H1 (cell line): ENCODE measurements around the gene C16orf87. TPM values are rescaled to one million over a fixed set of nuclear protein-coding genes. Genes with fewer than 3 reads are reported as not detected.

ENCODE experiments used
- CTCF ChIA-PET: fragments of 300-600 bp; sonication (Branson Sonifier 250); formaldehyde crosslinking; loops from one replicate; lab custom pipeline; 2021; ENCODE audit not compliant: partially characterized antibody; lab: Charles Lee
- POLR2A ChIA-PET: fragments of 300-600 bp; sonication (Branson Sonifier 250); formaldehyde crosslinking; loops from one replicate; lab custom pipeline; 2021; ENCODE audit warnings: inconsistent platforms; ENCODE audit not compliant: partially characterized antibody; lab: Charles Lee
- DNase-seq, 2 experiments: peaks; one replicate each; pipeline versions ENCODE4 v3.0.0 to v3.0.0-alpha.2; 2010 to 2022; ENCODE audit warnings: low spot score in 2 of 2, low read depth in 1 of 2, mixed read lengths in 1 of 2
- FAIRE-seq: peaks from 2 replicates; lab custom pipeline; 2011; peaks lifted over from hg19 to GRCh38; lab: Jason Lieb, UNC
- H2AFZ ChIP-seq: 2 replicates; pipeline ENCODE4 v1.8.1; 2012; ENCODE audit warnings: low read length, inconsistent platforms
- H2AK5ac ChIP-seq: 2 replicates; pipeline ENCODE4 v1.6.1; 2013; ENCODE audit warnings: low read depth, low read length
- H2BK120ac ChIP-seq: replicated peaks from 2 replicates; pipeline ENCODE3; 2013; ENCODE audit warnings: low read depth, low read length, inconsistent platforms
- H2BK12ac ChIP-seq: 2 replicates; pipeline ENCODE4 v1.6.1; 2013; ENCODE audit warnings: low read depth, low read length
- H2BK15ac ChIP-seq: 2 replicates; pipeline ENCODE4 v1.6.1; 2013; ENCODE audit warnings: low read length
- H2BK20ac ChIP-seq: 2 replicates; pipeline ENCODE4 v1.6.1; 2013; ENCODE audit warnings: low read length
- H2BK5ac ChIP-seq: 2 replicates; pipeline ENCODE4 v1.6.1; 2013; ENCODE audit warnings: low read depth, low read length
- H3K14ac ChIP-seq: 2 replicates; pipeline ENCODE4 v1.6.1; 2013; ENCODE audit warnings: inconsistent platforms; ENCODE audit not compliant: insufficient read length
- H3K18ac ChIP-seq: 2 replicates; pipeline ENCODE4 v1.6.1; 2013; ENCODE audit warnings: low read length; ENCODE audit errors: extremely low read depth
- H3K23ac ChIP-seq: 2 replicates; pipeline ENCODE4 v1.6.1; 2013; ENCODE audit warnings: inconsistent platforms; ENCODE audit not compliant: insufficient read length
- H3K23me2 ChIP-seq: 2 replicates; pipeline ENCODE4 v1.6.1; 2013; ENCODE audit warnings: low read depth, low read length
- H3K27ac ChIP-seq: 2 replicates; pipeline ENCODE4 v1.6.1; 2011; ENCODE audit warnings: low read depth, low read length, inconsistent platforms
- H3K27me3 ChIP-seq, 4 experiments: replicated peaks in 1 of 4; 1 replicate in 1 of 4; 2 replicates in 3 of 4; pipeline versions ENCODE4 v1.6.1 to v1.8.1; 2011 to 2013; ENCODE audit warnings: low read length in 3 of 4, mild to moderate bottlenecking in 3 of 4, inconsistent platforms in 2 of 4, mixed read lengths in 2 of 4, moderate library complexity in 1 of 4; ENCODE audit not compliant: control insufficient read depth in 3 of 4, insufficient read depth in 3 of 4; ENCODE audit errors: extremely low read depth in 1 of 4
- H3K36me3 ChIP-seq, 4 experiments: 2 replicates each; pipeline versions ENCODE4 v1.6.1 to v1.8.1; 2011 to 2013; ENCODE audit warnings: mild to moderate bottlenecking in 4 of 4, low read length in 3 of 4, moderate library complexity in 2 of 4, control low read depth in 1 of 4, inconsistent platforms in 1 of 4; ENCODE audit not compliant: insufficient read depth in 4 of 4, control insufficient read depth in 2 of 4
- H3K4ac ChIP-seq: replicated peaks from 2 replicates; pipeline ENCODE3; 2013; ENCODE audit warnings: low read length, low read depth, mixed read lengths, inconsistent platforms; ENCODE audit not compliant: insufficient read length
- H3K4me1 ChIP-seq, 4 experiments: replicated peaks in 1 of 4; 1 replicate in 1 of 4; 2 replicates in 3 of 4; pipeline versions ENCODE4 v1.6.1 to v1.8.1; 2011 to 2013; ENCODE audit warnings: low read length in 3 of 4, inconsistent platforms in 2 of 4, mixed read lengths in 1 of 4; ENCODE audit not compliant: insufficient read depth in 4 of 4, control insufficient read depth in 3 of 4
- H3K4me2 ChIP-seq, 2 experiments: 2 replicates each; pipeline versions ENCODE4 v1.6.1 to v1.8.1; 2011 to 2013; ENCODE audit warnings: low read depth in 2 of 2, low read length in 2 of 2, control low read depth in 1 of 2, inconsistent platforms in 1 of 2, mild to moderate bottlenecking in 1 of 2; ENCODE audit not compliant: insufficient read depth in 1 of 2
- H3K4me3 ChIP-seq, 4 experiments: fragments of 200-600, 300-600 bp in 1 of 4; sonication (generic), shearing (Covaris generic), sonication (Bioruptor Twin) in 1 of 4; 2 replicates each; pipeline versions ENCODE4 v1.5.1 to v1.8.1; 2011 to 2016; ENCODE audit warnings: low read length in 4 of 4, low read depth in 3 of 4, control low read depth in 2 of 4, inconsistent platforms in 2 of 4, mild to moderate bottlenecking in 2 of 4, mixed read lengths in 1 of 4, moderate library complexity in 1 of 4; ENCODE audit not compliant: insufficient read depth in 2 of 4; ENCODE audit errors: extremely low read depth in 1 of 4
- H3K56ac ChIP-seq: replicated peaks from 2 replicates; pipeline ENCODE3; 2013; ENCODE audit warnings: low read depth, mild to moderate bottlenecking, mixed read lengths, low read length, inconsistent platforms; ENCODE audit not compliant: insufficient read length
- H3K79me1 ChIP-seq: 2 replicates; pipeline ENCODE4 v1.6.1; 2013; ENCODE audit warnings: low read depth, low read length, control low read depth
- H3K79me2 ChIP-seq, 2 experiments: 2 replicates each; pipeline versions ENCODE4 v1.6.1 to v1.8.1; 2012 to 2013; ENCODE audit warnings: low read length in 2 of 2, mild to moderate bottlenecking in 2 of 2, inconsistent platforms in 1 of 2; ENCODE audit not compliant: insufficient read depth in 2 of 2, control insufficient read depth in 1 of 2
- H3K9ac ChIP-seq, 4 experiments: replicated peaks in 1 of 4; 1 replicate in 1 of 4; 2 replicates in 3 of 4; pipeline versions ENCODE4 v1.6.1 to v1.8.1; 2011 to 2013; ENCODE audit warnings: low read depth in 3 of 4, low read length in 3 of 4, control low read depth in 2 of 4, mild to moderate bottlenecking in 2 of 4, moderate library complexity in 2 of 4, inconsistent platforms in 1 of 4; ENCODE audit errors: extremely low read depth in 1 of 4
- H3K9me3 ChIP-seq, 2 experiments: 2 replicates each; pipeline versions ENCODE4 v1.6.1 to v1.8.1; 2012 to 2013; ENCODE audit warnings: mild to moderate bottlenecking in 2 of 2, moderate library complexity in 2 of 2, control low read depth in 1 of 2, inconsistent platforms in 1 of 2, low read depth in 1 of 2, low read length in 1 of 2, mixed read lengths in 1 of 2; ENCODE audit not compliant: insufficient read depth in 2 of 2
- H4K20me1 ChIP-seq, 2 experiments: replicated peaks in 1 of 2; 2 replicates each; pipeline versions ENCODE3 to v1.8.1; 2011 to 2013; ENCODE audit warnings: inconsistent platforms in 2 of 2, low read length in 2 of 2, mild to moderate bottlenecking in 1 of 2; ENCODE audit not compliant: insufficient read depth in 2 of 2, control insufficient read depth in 1 of 2
- H4K5ac ChIP-seq: 2 replicates; pipeline ENCODE4 v1.6.1; 2013; ENCODE audit warnings: low read length, low read depth, mixed read lengths, inconsistent platforms; ENCODE audit not compliant: insufficient read length
- H4K8ac ChIP-seq: 2 replicates; pipeline ENCODE4 v1.8.0; 2013; ENCODE audit warnings: mild to moderate bottlenecking, moderate library complexity, low read length, inconsistent platforms; ENCODE audit not compliant: insufficient read depth; ENCODE audit errors: extremely low read depth
- H4K91ac ChIP-seq: replicated peaks from 2 replicates; pipeline ENCODE3; 2013; ENCODE audit warnings: low read length, mixed read lengths, inconsistent platforms; ENCODE audit not compliant: insufficient read length
- MAFK ChIP-seq: IDR thresholded peaks from 2 replicates; pipeline ENCODE4 v1.6.1; 2012; ENCODE audit warnings: low read depth, mild to moderate bottlenecking, improper control_type of control experiment, low read length
- SIRT6 ChIP-seq: IDR thresholded peaks from one replicate; pipeline ENCODE4 v1.7.1; 2012; ENCODE audit warnings: low read length, inconsistent platforms
- WGBS, 2 experiments: shearing (Covaris generic) in 1 of 2; methylation state at CpG; one replicate each; pipeline versions ENCODE4 v1.1.6 to v1.1.7; 2013 to 2015; ENCODE audit warnings: low lambda C conversion rate in 2 of 2, mixed read lengths in 2 of 2, inconsistent platforms in 1 of 2, low coverage in 1 of 2, missing lambda C conversion rate in 1 of 2; ENCODE audit not compliant: insufficient replicate concordance in 2 of 2, insufficient coverage in 1 of 2, insufficient read length in 1 of 2; ENCODE audit errors: extremely low coverage in 1 of 2, missing lambda C conversion rate in 1 of 2; 5-methylcytosine and 5-hydroxymethylcytosine counted together
- polyA plus RNA-seq, 7 experiments: library from polyadenylated mRNA; depleted of rRNA in 3 of 7; stranded (reverse) in 5 of 7; unstranded in 2 of 7; fragments of >200 nt in 5 of 7; fragments of 200-250 nt in 2 of 7; gene quantifications; 1 replicate in 5 of 7; 2 replicates in 1 of 7; 4 replicates in 1 of 7; pipeline versions ENCODE4 v1.2.1 to v1.2.3, GENCODE V29; 2011 to 2013; ENCODE audit warnings: missing spikeins in 2 of 7, mixed read lengths in 2 of 7
- total RNA-seq: library from RNA; stranded (reverse); fragmentation: NEBNext Ultra II Directional; extraction: Animal tissue kit (Norgen Biotek cat#: 25700); gene quantifications from 2 replicates; pipeline ENCODE4 v1.2.1, GENCODE V29; 2021

Gene C16orf87
- total and polyA plus RNA-seq, 2 of the 8 experiments (the other 6 are each of a cell fraction or from before 2014, with no cell fraction given): 4.8 to 21.8 TPM

DNA sequence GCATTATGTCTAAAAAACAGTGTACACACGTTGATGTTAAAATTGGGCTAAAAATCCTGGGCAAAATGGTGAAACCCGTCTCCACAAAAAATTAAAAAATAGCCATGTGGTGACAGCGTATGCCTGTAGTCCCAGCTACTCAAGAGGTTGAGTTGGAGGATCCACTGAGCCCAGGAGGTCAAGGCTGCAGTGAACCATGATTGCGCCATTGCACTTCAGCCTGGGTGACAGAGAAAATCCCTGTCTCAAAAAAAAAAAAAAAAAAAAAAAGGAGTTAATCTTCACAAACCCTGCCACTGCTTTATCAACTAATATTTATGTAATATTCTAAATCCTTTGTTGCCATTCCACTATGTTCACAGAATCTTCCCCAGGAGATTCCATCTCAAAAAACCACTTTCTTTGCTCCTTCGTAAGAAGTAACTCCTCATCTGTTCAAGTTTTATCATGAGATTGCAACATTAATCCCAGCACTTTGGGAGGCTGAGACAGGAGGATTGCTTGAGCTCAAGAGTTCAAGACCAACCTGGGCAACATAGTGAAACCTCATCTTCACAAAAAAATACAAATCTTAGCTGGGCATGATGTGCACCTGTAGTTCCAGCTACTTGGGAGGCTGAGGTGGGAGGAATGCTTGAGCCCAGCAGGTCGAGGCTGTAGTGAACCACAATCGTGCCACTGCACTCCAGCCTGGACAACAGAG lies 1.9 kb upstream of the C16orf87 start:
- no peak overlapping the region for H4K91ac ChIP-seq
- no peak overlapping the region for H3K27ac ChIP-seq
- no peak overlapping the region for H3K14ac ChIP-seq
- H3K9ac ChIP-seq: no peak overlapping the region
- H3K23ac ChIP-seq: no peak overlapping the region
- WGBS, 2 experiments: 91% methylated on average over 7 of the region's 7 CpGs; no CpG with 5 or more reads in 1 of the 2 experiments
- H3K79me2 ChIP-seq: peaks cover 0 to 24% of the 10 kb centered on the region in 2 experiments; a peak in 2 of 4 replicates
- TF ChIP-seq MAFK (no peak), SIRT6 (no peak)
- no peaks in the 10 kb centered on the region for H3K36me3 ChIP-seq
- no peak overlapping the region for H2AFZ ChIP-seq
- H3K56ac ChIP-seq: no peak overlapping the region
- H4K8ac ChIP-seq: no peak overlapping the region
- DNase-seq: no peak
- ChIA-PET POLR2A (interaction anchor here (1.9 kb wide), 1 partner anchor 67 kb away, joined by 4 read pairs; no protein-coding TSS in a partner anchor), CTCF (interaction anchor here (1.0 kb wide), 1 partner anchor 20 kb away, joined by 6 read pairs; no protein-coding TSS in a partner anchor)
- no peak overlapping the region for H2BK15ac ChIP-seq
- no peak overlapping the region for H3K18ac ChIP-seq
- no peak overlapping the region for H3K4me3 ChIP-seq
- no peak overlapping the region for H2BK5ac ChIP-seq
- H3K4me2 ChIP-seq: no peak overlapping the region
- FAIRE-seq: no peak
- H3K4me1 ChIP-seq: no peaks in the 10 kb centered on the region; a peak in 1 of 7 replicates
- no peak overlapping the region for H2BK20ac ChIP-seq
- no peaks in the 10 kb centered on the region for H3K79me1 ChIP-seq
- H4K5ac ChIP-seq: no peak overlapping the region
- no peak overlapping the region for H2BK120ac ChIP-seq
- no peaks in the 10 kb centered on the region for H3K27me3 ChIP-seq
- H2BK12ac ChIP-seq: no peak overlapping the region
- H3K4ac ChIP-seq: no peak overlapping the region
- no peaks in the 10 kb centered on the region for H4K20me1 ChIP-seq
- no peak overlapping the region for H2AK5ac ChIP-seq
- H3K23me2 ChIP-seq: peaks cover 2% of the 10 kb centered on the region; the same call in 1 of the 2 replicates
- H3K9me3 ChIP-seq: no peaks in the 10 kb centered on the region; a peak in 1 of 4 replicates
